Uterus (tissue), 4 donors: ENCODE measurements around the gene FBLN1. TPM values are rescaled to one million over a fixed set of nuclear protein-coding genes. Genes with fewer than 3 reads are reported as not detected.

Source experiments
- DNase-seq, 2 donors: peaks; one replicate each; pipeline ENCODE4 v3.0.0-alpha.2; 2019 to 2020
- H3K27ac ChIP-seq, 2 donors: fragments of 200-600 bp; sonication (generic); 1 replicate in 1 of 2; 2 replicates in 1 of 2; pipeline ENCODE4 v1.5.1; 2016 to 2018
- H3K27me3 ChIP-seq, 2 donors: fragments of 200-600 bp; sonication (generic); one replicate each; pipeline ENCODE4 v1.5.1; 2018 to 2019; ENCODE audit warnings: control low read depth in 1 of 2
- H3K36me3 ChIP-seq, 2 donors: fragments of 200-600 bp; sonication (generic); one replicate each; pipeline ENCODE4 v1.5.1; 2019; ENCODE audit warnings: control low read depth in 1 of 2
- H3K4me1 ChIP-seq, 2 donors: fragments of 200-600 bp; sonication (generic); one replicate each; pipeline ENCODE4 v1.5.1; 2018 to 2019; ENCODE audit warnings: control low read depth in 1 of 2
- H3K4me3 ChIP-seq, 2 donors: fragments of 200-600 bp; sonication (generic); 1 replicate in 1 of 2; 2 replicates in 1 of 2; pipeline ENCODE4 v1.5.1; 2018 to 2019; ENCODE audit warnings: mild to moderate bottlenecking in 1 of 2
- H3K9me3 ChIP-seq, 2 donors: fragments of 200-600 bp; sonication (generic); one replicate each; pipeline ENCODE4 v1.5.1; 2019; ENCODE audit warnings: control low read depth in 1 of 2
- POLR2A ChIP-seq, 2 donors: fragments of 450-650 bp; IDR thresholded peaks; one replicate each; pipeline ENCODE4 v1.6.1; 2016; ENCODE audit warnings: antibody characterized with exemption in 2 of 2, mild to moderate bottlenecking in 1 of 2, moderate library complexity in 1 of 2
- intact Hi-C: fragments of 100-400 bp; cut with DNase I; formaldehyde crosslinking; loops from one replicate; pipeline ENCODE4 v1.15.1; 2023; ENCODE audit warnings: low total_unique reads
- total RNA-seq, 4 donors: library from RNA; depleted of rRNA in 3 of 4; stranded (reverse); fragments of >200 nt in 3 of 4; gene quantifications; one replicate each; pipeline versions ENCODE4 v1.1.0 to v1.2.4, GENCODE V29; 2014 to 2023
- TF ChIP-seq, protein P1 (sequence below), 4 experiments: fragments of 200-600 bp in 2 of 4; fragments of 450-650 bp in 2 of 4; sonication (generic) in 2 of 4; IDR thresholded peaks; one replicate each; pipeline ENCODE4 v1.5.1; 2016 to 2019; ENCODE audit warnings: antibody characterized with exemption in 4 of 4, mild to moderate bottlenecking in 2 of 4, moderate library complexity in 1 of 4
- donor health status: DM: yes; HTN: yes; CAD: no.

The FBLN1 gene
- total RNA-seq, 4 donors from 2014 or later, result 388 to 644 (median 479) TPM

DNA sequence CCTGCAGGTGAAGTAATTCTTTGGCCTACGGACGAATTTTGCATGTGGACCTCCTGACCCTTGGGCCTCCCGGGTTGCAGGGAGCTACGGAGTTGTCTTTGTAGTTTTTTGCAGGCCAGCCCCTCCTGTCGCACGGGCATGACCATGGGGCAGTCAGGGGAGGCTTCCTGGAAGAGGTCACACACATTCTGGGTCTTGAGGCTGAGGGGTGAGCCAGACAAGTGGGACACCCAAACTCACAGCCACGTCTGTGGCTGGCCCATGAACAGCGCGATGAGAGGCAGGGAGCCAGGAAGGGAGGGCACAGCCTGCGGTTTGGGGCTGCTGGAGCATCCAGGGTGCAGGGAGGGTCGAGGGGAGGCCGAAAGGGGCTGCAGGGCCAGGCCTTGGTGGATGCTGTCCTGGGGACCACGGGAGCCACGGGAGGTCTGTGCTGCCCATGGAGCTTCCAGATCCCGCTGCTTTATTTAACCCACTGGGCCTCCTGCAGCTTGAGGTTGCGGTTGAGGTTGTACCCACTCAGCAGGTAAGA is 78.9 kb downstream of the FBLN1 start:
- Histone ChIP-seq H3K36me3 (no peaks in the 10 kb centered on the region), H3K27me3 (no peaks in the 10 kb centered on the region), H3K27ac (no peak overlapping the region), H3K4me1 (no peaks in the 10 kb centered on the region), H3K4me3 (no peak overlapping the region), H3K9me3 (no peaks in the 10 kb centered on the region)
- DNase-seq, result no peak
- intact Hi-C loops, result no loop called here
- TF ChIP-seq POLR2A (IDR thresholded peaks at IDR 0.05), result no peak
- TF ChIP-seq, protein P1, sequence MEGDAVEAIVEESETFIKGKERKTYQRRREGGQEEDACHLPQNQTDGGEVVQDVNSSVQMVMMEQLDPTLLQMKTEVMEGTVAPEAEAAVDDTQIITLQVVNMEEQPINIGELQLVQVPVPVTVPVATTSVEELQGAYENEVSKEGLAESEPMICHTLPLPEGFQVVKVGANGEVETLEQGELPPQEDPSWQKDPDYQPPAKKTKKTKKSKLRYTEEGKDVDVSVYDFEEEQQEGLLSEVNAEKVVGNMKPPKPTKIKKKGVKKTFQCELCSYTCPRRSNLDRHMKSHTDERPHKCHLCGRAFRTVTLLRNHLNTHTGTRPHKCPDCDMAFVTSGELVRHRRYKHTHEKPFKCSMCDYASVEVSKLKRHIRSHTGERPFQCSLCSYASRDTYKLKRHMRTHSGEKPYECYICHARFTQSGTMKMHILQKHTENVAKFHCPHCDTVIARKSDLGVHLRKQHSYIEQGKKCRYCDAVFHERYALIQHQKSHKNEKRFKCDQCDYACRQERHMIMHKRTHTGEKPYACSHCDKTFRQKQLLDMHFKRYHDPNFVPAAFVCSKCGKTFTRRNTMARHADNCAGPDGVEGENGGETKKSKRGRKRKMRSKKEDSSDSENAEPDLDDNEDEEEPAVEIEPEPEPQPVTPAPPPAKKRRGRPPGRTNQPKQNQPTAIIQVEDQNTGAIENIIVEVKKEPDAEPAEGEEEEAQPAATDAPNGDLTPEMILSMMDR (IDR thresholded peaks at IDR 0.05), result no peak

DNA sequence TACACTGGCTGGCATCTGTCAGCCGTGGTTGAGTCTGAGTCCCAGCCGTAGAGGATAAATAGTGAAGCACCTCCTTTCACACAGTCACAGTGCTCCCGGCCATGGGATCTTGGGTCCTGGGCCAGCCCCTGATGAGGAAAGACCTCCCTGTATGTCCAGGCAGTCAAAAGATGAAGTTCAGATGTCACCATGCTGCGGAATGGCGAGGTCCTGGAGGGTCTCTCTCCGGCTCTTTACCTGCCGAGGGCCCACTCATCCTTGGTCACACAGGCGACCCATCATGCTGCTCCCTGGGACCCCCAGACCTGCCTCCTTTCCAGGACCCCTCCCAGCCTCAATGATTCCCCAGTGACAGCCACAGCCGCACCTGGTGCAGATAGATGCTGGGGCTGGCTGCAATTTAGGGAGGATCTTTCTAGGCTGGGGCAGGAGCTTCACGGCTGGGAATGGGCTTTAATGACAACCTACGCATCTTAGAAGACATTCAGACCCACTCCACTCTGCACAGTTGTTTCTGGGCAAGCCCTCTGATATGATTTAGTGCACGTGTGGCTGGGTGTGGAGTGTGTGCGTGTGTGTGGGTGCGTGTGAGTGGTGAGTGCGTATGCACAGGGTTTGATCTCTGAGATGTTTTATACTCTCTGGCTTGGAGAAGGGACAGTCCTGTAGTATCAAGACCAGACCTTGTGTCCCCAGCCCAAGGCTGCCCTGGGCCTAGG is 79.7 kb downstream of the FBLN1 start:
- Histone ChIP-seq H3K9me3 (no peaks in the 10 kb centered on the region), H3K27ac (peak overlapping the region in 1 of 2 donors; percentile 11), H3K27me3 (no peaks in the 10 kb centered on the region), H3K4me1 (no peaks in the 10 kb centered on the region), H3K36me3 (no peaks in the 10 kb centered on the region), H3K4me3 (no peak overlapping the region)
- TF ChIP-seq POLR2A (IDR thresholded peaks at IDR 0.05), result no peak
- TF ChIP-seq, protein P1 (IDR thresholded peaks at IDR 0.05), result no peak
- no peak for DNase-seq
- intact Hi-C loops, result no loop called here

DNA sequence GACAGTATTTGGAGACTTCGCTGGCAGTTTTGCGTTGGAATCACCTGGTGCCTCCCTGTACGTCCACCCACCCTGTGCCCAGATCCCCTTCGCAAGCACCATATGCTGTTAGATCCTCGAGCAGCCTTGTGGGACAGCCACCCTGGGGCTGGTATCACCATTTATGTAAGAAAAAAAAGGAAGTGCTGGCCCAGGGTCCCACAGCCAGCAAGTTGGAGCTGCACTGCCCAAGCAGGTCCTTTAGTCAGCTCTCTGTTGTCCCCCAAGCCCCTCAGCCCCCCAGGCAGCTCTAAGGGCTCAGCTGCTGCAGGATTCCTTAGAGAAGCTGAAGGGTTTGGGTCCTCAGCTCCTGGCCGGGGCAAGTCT is 80.3 kb downstream of the FBLN1 start:
- intact Hi-C loops, result no loop called here
- Histone ChIP-seq H3K36me3 (no peaks in the 10 kb centered on the region), H3K27me3 (no peaks in the 10 kb centered on the region), H3K4me1 (no peaks in the 10 kb centered on the region), H3K9me3 (no peaks in the 10 kb centered on the region), H3K4me3 (no peak overlapping the region), H3K27ac (peak overlapping the region in 1 of 2 donors; percentile 11)
- DNase-seq, result no peak
- TF ChIP-seq, protein P1 (IDR thresholded peaks at IDR 0.05), result no peak
- no peak for TF ChIP-seq POLR2A (IDR thresholded peaks at IDR 0.05)

DNA sequence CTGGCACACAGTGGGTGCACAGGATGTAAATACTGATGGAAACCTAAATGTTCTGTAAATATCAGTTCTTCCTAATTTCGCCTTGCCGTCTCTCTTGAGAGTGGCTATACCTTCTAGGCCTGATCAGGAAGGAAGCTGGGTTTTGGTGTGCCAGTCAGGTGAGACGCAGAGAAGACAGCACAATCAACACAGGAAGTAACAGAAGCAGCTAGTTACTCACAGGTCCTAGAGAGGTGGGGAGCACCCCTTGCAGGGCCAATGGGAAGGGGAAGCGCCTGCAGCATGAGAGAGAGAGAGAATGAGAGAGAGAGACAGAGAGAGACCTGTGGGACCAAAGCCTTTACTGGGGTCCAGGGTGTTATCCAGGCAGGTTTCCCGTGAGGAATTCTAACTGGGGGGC is 80.8 kb downstream of the FBLN1 start:
- DNase-seq, result no peak
- intact Hi-C loops, result no loop called here

DNA sequence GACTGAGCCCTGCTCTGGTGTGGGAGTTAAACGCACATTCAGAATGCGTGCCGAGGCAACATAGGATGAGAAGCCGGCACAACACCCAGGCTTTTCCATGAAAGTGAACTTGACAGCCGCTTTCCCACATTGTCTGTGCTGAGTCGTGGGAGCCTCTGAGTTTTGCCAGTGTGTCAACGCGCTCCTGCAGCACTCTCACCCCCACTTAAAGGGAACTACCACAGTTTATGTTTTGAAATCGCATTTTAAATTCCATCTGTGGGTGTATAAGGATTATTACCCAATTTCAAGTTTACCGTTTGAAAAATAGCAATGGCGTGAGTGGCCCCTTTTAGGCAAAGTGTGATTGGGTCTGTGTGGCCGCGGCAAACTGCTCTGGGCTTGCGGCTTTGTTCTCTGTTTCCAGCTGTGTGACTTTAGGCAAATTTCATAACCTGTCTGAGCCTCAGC is 81.5 kb downstream of the FBLN1 start:
- H3K27ac ChIP-seq, result peak overlapping the region in 1 of 2 donors; percentile 60
- no peaks in the 10 kb centered on the region for H3K4me1 ChIP-seq
- no peaks in the 10 kb centered on the region for H3K9me3 ChIP-seq
- DNase-seq, result no peak
- H3K4me3 ChIP-seq, result no peak overlapping the region
- intact Hi-C loops, result no loop called here
- H3K27me3 ChIP-seq, result no peaks in the 10 kb centered on the region
- no peak for TF ChIP-seq POLR2A (IDR thresholded peaks at IDR 0.05)
- TF ChIP-seq, protein P1 (IDR thresholded peaks at IDR 0.05), result no peak
- no peaks in the 10 kb centered on the region for H3K36me3 ChIP-seq

More for the DNA sequence above, 80.8 kb downstream of the FBLN1 start:
- Histone ChIP-seq H3K4me3 (no peak overlapping the region), H3K36me3 (no peaks in the 10 kb centered on the region), H3K4me1 (no peaks in the 10 kb centered on the region), H3K27me3 (no peaks in the 10 kb centered on the region), H3K27ac (peak overlapping the region in 1 of 2 donors; percentile 39), H3K9me3 (no peaks in the 10 kb centered on the region)
- TF ChIP-seq, protein P1 (IDR thresholded peaks at IDR 0.05), result no peak
- no peak for TF ChIP-seq POLR2A (IDR thresholded peaks at IDR 0.05)
